Memory B cell (primary cell): ENCODE measurements around the gene UCKL1.
"Not testable (repeated sequence)": the region's sequence is repeated elsewhere in the genome, so short reads cannot be mapped to it uniquely, and the experiment has no call there.

ENCODE experiments used
- ATAC-seq: fragments of 150-1000 bp; cut with Tn5 transposase; 2 replicates; pipeline ENCODE4 v1.10.0; 2021; ENCODE audit warnings: low read depth, mild to moderate bottlenecking, moderate library complexity
- DNase-seq, 2 donors: peaks; one replicate each; pipeline ENCODE4 v3.0.0; 2022; ENCODE audit warnings: low spot score in 2 of 2
- H3K27ac Mint-ChIP-seq: one replicate; pipeline ENCODE4 v1.8.0; 2022; ENCODE audit warnings: mild to moderate bottlenecking, moderate library complexity, mixed read lengths
- H3K27me3 Mint-ChIP-seq: one replicate; pipeline ENCODE4 v1.8.0; 2022; ENCODE audit warnings: mixed read lengths
- H3K36me3 Mint-ChIP-seq: one replicate; pipeline ENCODE4 v1.8.0; 2022; ENCODE audit warnings: mild to moderate bottlenecking, mixed read lengths
- H3K4me1 Mint-ChIP-seq: one replicate; pipeline ENCODE4 v1.8.0; 2022; ENCODE audit warnings: mixed read lengths
- H3K4me3 Mint-ChIP-seq: one replicate; pipeline ENCODE4 v1.8.0; 2022; ENCODE audit warnings: mild to moderate bottlenecking, moderate library complexity, mixed read lengths
- H3K9me3 Mint-ChIP-seq: one replicate; pipeline ENCODE4 v1.8.0; 2022; ENCODE audit warnings: mixed read lengths

Gene UCKL1

GRCh38 chr20:63976980-63977738 is 20.9 kb upstream of the UCKL1 start:
- peak in 1 of 2 donors; percentile 13 for DNase-seq
- H3K27me3 Mint-ChIP-seq: no peaks in the 10 kb centered on the region
- H3K4me1 Mint-ChIP-seq: peaks cover 37% of the 10 kb centered on the region
- peaks cover 15% of the 10 kb centered on the region for H3K36me3 Mint-ChIP-seq
- H3K4me3 Mint-ChIP-seq: peak overlapping the region; percentile 59
- H3K9me3 Mint-ChIP-seq: no peaks in the 10 kb centered on the region
- ATAC-seq: no peak
- H3K27ac Mint-ChIP-seq: peak overlapping the region; percentile 72

- not testable (repeated sequence) for H3K9me3 Mint-ChIP-seq, ATAC-seq, H3K27ac Mint-ChIP-seq, DNase-seq, H3K27me3 Mint-ChIP-seq
- Mint-ChIP-seq H3K4me3 (peak overlapping the region; percentile 59), H3K36me3 (peaks cover 12% of the 10 kb centered on the region), H3K4me1 (peaks cover 33% of the 10 kb centered on the region)
These were observed 20.3 kb upstream of the UCKL1 start for GRCh38 chr20:63976511-63976910.

DNA sequence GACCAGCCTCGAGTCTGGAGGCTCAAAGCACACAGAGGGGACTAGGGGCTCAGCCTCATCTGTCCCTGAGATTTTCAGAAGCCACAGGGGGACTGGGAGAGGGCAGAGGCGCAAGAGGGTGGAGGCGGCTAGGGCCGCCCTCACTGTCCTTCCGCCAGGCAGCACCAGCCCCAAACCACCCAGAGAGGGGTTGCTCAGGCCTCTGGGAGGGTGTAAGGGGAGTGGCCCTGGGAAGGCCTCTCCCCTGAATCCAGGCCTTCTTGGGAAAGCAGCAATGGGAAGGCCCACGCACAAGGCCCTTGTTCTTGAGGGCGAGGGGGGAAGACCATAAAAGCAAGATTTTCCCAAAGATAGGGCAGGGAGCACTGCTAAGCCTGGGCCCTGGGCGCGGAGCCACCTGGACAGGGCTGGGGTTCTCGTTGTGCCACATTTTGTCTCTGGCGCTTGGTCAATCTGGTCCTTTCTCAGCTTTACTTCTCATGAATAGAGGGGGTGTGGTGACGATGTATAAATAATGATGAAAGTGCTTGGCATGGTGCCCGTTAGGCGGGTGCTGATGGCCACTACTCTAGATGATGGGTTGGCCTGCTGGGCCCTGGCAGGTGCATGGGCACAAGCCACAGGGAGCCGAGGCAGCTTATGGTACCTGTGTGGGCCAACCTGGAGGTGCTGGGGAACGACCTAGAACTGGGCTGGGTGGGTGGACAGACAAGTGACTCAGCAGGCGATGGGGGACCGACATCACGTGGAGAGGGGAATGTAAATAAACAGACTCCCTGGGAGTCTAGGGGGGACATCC is 18.4 kb upstream of the UCKL1 start:
- Mint-ChIP-seq H3K27ac (no peak overlapping the region), H3K4me1 (peaks cover 26% of the 10 kb centered on the region), H3K4me3 (no peak overlapping the region), H3K36me3 (peaks cover 12% of the 10 kb centered on the region), H3K9me3 (no peaks in the 10 kb centered on the region), H3K27me3 (peaks cover 4% of the 10 kb centered on the region)
- ATAC-seq (no peak), DNase-seq (peak in 1 of 2 donors; percentile 11)

DNA sequence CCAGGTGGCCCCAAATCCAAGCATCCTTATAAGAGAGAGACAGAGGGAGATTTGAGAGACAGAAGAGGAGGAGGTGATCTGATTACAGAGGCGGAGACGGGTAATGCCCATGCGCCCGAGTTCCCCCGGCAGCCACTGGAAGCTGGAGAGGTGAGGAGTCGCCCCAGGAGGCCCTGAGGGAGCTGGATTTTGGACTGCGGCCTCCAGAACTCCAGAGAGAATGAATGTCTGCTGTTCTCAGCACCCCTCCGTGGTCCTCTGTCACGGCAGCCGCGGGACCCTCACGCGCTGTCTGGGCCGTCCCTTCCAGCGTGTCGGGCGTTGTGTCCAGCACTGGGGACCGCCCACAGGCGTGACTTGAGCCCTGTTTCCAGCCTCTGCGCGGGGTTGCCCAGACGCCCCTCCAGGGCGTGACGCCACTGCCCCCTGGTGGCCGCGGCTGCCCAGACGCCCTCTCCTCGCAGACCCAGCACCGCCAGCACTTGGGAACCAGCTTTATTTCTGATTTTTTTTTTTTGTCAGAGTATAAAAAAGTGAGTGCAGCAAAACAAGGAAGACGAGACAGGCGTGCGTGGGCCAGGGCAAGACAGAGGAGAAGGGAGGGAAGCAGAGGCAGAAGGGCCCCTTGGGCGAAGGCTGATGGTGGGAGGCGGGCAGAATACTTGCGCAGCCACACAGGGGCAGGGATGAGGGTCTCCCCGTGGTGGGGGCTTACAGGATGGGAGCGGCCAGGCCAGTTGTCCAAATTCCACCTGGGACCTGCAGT is 17.6 kb upstream of the UCKL1 start:
- H3K9me3 Mint-ChIP-seq: no peaks in the 10 kb centered on the region
- H3K4me3 Mint-ChIP-seq: no peak overlapping the region
- H3K27me3 Mint-ChIP-seq: peaks cover 4% of the 10 kb centered on the region
- no peak overlapping the region for H3K27ac Mint-ChIP-seq
- peaks cover 27% of the 10 kb centered on the region for H3K4me1 Mint-ChIP-seq
- ATAC-seq (peak; percentile 76), DNase-seq (peak; percentile 86 to 95)
- peaks cover 12% of the 10 kb centered on the region for H3K36me3 Mint-ChIP-seq

DNA sequence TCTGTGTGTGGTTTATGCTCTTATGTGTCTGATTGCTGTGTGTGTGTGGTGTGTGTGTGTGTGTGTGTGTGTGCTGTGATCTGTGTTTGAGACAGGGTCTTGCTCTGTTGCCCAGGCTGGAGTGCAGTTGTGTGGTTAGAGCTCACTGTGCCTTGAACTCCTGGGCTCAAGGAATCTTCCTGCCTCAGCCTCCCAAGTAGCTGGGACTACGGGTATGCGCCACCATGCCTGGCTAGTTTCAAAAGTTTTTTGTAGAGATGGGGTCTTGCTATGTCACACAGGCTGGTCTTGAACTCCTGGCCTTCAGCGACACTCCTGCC is 16.9 kb upstream of the UCKL1 start:
- Mint-ChIP-seq H3K27me3 (peaks cover 4% of the 10 kb centered on the region), H3K27ac (no peak overlapping the region), H3K4me1 (peaks cover 27% of the 10 kb centered on the region), H3K9me3 (no peaks in the 10 kb centered on the region), H3K4me3 (no peak overlapping the region), H3K36me3 (peaks cover 12% of the 10 kb centered on the region)
- ATAC-seq (no peak), DNase-seq (no peak)

DNA sequence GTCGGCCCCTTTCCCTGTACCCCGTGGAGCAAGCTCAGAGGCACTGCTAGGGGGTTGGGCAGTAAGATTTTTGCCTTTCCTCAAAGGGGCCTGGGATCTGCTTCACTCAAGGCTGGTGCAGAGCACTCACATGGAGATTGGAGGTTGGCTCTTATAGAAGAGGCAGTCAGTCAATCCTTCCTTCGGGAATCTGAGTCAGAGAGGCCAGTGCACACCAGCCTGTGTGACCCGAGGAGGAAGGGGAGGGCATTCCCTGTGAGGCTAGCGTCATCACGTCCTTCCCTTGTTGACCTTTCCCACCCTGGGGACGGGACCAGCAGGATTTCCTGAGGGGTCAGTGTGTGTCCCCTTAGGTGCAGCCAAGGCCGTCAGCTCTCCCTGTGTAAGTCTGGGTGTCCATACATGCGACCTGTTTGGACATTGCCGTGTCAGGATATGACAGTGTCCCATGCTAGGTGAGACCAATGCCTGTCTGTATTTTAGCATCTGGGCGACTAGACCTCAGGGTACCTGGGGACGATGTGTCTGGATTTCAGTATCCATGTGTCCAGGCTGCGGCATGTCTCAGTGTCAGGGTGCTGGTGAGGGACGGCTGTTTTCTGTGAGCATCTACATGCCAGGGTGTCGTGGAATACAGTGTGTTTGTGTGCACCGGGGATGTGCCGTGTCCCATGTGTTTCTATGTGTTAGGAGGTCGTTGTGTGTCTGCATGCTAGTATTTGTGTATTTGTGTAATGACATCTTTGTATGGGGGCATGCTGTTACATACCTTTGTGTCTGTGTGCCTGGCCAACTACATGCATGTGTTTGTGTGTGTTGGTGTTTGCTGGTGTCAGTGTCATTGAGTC is 16.3 kb upstream of the UCKL1 start:
- ATAC-seq (no peak), DNase-seq (peak in 1 of 2 donors; percentile 11)
- Mint-ChIP-seq H3K36me3 (peaks cover 12% of the 10 kb centered on the region), H3K27me3 (peaks cover 4% of the 10 kb centered on the region), H3K4me3 (no peak overlapping the region), H3K9me3 (no peaks in the 10 kb centered on the region), H3K27ac (no peak overlapping the region), H3K4me1 (peaks cover 25% of the 10 kb centered on the region)

GRCh38 chr20:63971960-63972311 is 15.7 kb upstream of the UCKL1 start:
- peaks cover 12% of the 10 kb centered on the region for H3K36me3 Mint-ChIP-seq
- H3K9me3 Mint-ChIP-seq, H3K27me3 Mint-ChIP-seq, H3K27ac Mint-ChIP-seq, H3K4me3 Mint-ChIP-seq, ATAC-seq, DNase-seq: not testable (repeated sequence)
- peaks cover 24% of the 10 kb centered on the region for H3K4me1 Mint-ChIP-seq

GRCh38 chr20:63970714-63971431 is 14.7 kb upstream of the UCKL1 start:
- DNase-seq (no peak), ATAC-seq (no peak)
- peak overlapping the region; percentile 83 for H3K4me3 Mint-ChIP-seq
- peaks cover 3% of the 10 kb centered on the region for H3K9me3 Mint-ChIP-seq
- peaks cover 16% of the 10 kb centered on the region for H3K4me1 Mint-ChIP-seq
- H3K27me3 Mint-ChIP-seq: peaks cover 4% of the 10 kb centered on the region
- peaks cover 8% of the 10 kb centered on the region for H3K36me3 Mint-ChIP-seq
- H3K27ac Mint-ChIP-seq: peak overlapping the region; percentile 84

GRCh38 chr20:63969838-63970713 is 13.9 kb upstream of the UCKL1 start, which contains the start of gene ZNF512B:
TSS of gene ZNF512B (minus strand) at chr20:63969930. CDS start at chr20:63967950, 1,980 bp downstream.
- peaks cover 10% of the 10 kb centered on the region for H3K36me3 Mint-ChIP-seq
- peaks cover 16% of the 10 kb centered on the region for H3K4me1 Mint-ChIP-seq
- DNase-seq (peak in 1 of 2 donors; percentile 21), ATAC-seq (peak; percentile 52)
- peaks cover 4% of the 10 kb centered on the region for H3K27me3 Mint-ChIP-seq
- H3K27ac Mint-ChIP-seq: peak within 1 kb of the TSS; percentile 84
- peak within 1 kb of the TSS; percentile 83 for H3K4me3 Mint-ChIP-seq
- H3K9me3 Mint-ChIP-seq: peaks cover 3% of the 10 kb centered on the region

- ATAC-seq: peak; percentile 35
- peak overlapping the region; percentile 53 for H3K27ac Mint-ChIP-seq
- H3K9me3 Mint-ChIP-seq: peaks cover 3% of the 10 kb centered on the region
- no peak for DNase-seq
- H3K36me3 Mint-ChIP-seq: peaks cover 8% of the 10 kb centered on the region
- H3K4me3 Mint-ChIP-seq: peak overlapping the region; percentile 83
- peaks cover 4% of the 10 kb centered on the region for H3K27me3 Mint-ChIP-seq
- peaks cover 16% of the 10 kb centered on the region for H3K4me1 Mint-ChIP-seq
These were observed 12.9 kb upstream of the UCKL1 start for GRCh38 chr20:63968928-63969760.

GRCh38 chr20:63968136-63968927 is 12.1 kb upstream of the UCKL1 start:
- peaks cover 3% of the 10 kb centered on the region for H3K9me3 Mint-ChIP-seq
- peak overlapping the region; percentile 83 for H3K4me3 Mint-ChIP-seq
- H3K27ac Mint-ChIP-seq: peak overlapping the region; percentile 53
- H3K4me1 Mint-ChIP-seq: peaks cover 11% of the 10 kb centered on the region
- peaks cover 5% of the 10 kb centered on the region for H3K36me3 Mint-ChIP-seq
- no peak for ATAC-seq
- DNase-seq: no peak
- peaks cover 4% of the 10 kb centered on the region for H3K27me3 Mint-ChIP-seq
